Esophagus squamous epithelium (tissue), 5 donors: ENCODE measurements around the gene IRF2BPL. TPM values are rescaled to one million over a fixed set of nuclear protein-coding genes. Genes with fewer than 3 reads are reported as not detected.
A peak's percentile ranks its signal among the peaks of the same experiment; 100 is the strongest.

Experiments
- DNase-seq: peaks from one replicate; lab custom pipeline; 2025; lab: John Stamatoyannopoulos, UW
- H3K27ac ChIP-seq, 4 donors: fragments of 200-600 bp; sonication (generic); one replicate each; pipeline ENCODE4 v1.5.1; 2016 to 2019; ENCODE audit warnings: mild to moderate bottlenecking in 1 of 4
- H3K27me3 ChIP-seq, 4 donors: fragments of 200-600 bp; sonication (generic); 1 replicate in 3 of 4; 2 replicates in 1 of 4; pipeline versions ENCODE4 v1.5.1 to v1.6.0; 2017 to 2021; ENCODE audit warnings: antibody characterized with exemption in 1 of 4
- H3K36me3 ChIP-seq, 3 donors: fragments of 200-600 bp; sonication (generic); one replicate each; pipeline ENCODE4 v1.5.1; 2016 to 2019
- H3K4me1 ChIP-seq, 3 donors: fragments of 200-600 bp; sonication (generic); one replicate each; pipeline ENCODE4 v1.5.1; 2017 to 2019
- H3K4me3 ChIP-seq, 4 donors: fragments of 200-600 bp; sonication (generic); 1 replicate in 3 of 4; 2 replicates in 1 of 4; pipeline ENCODE4 v1.5.1; 2016 to 2019; ENCODE audit warnings: mild to moderate bottlenecking in 2 of 4, moderate library complexity in 1 of 4
- H3K9me3 ChIP-seq, 3 donors: fragments of 200-600 bp; sonication (generic); one replicate each; pipeline ENCODE4 v1.5.1; 2016 to 2019
- CTCF ChIP-seq, 6 experiments: fragments of 450-650 bp in 4 of 6; fragments of 200-600 bp in 2 of 6; sonication (generic) in 2 of 6; IDR thresholded peaks; one replicate each; pipeline ENCODE4 v1.5.1; 2016 to 2019; ENCODE audit warnings: antibody characterized with exemption in 6 of 6, mild to moderate bottlenecking in 4 of 6, moderate library complexity in 4 of 6
- POLR2A ChIP-seq, 4 donors: fragments of 450-650 bp; IDR thresholded peaks; one replicate each; pipeline ENCODE4 v1.6.1; 2017; ENCODE audit warnings: antibody characterized with exemption in 4 of 4, mild to moderate bottlenecking in 4 of 4, moderate library complexity in 3 of 4
- WGBS, 2 donors: methylation state at CpG; one replicate each; pipeline ENCODE4 v1.1.5; 2018; 5-methylcytosine and 5-hydroxymethylcytosine counted together
- intact Hi-C: fragments of 100-400 bp; cut with DNase I; formaldehyde crosslinking; loops from one replicate; pipeline ENCODE4 v1.15.0; 2022
- total RNA-seq, 4 donors: library from RNA; depleted of rRNA; stranded (reverse); fragments of >200 nt; gene quantifications; one replicate each; pipeline ENCODE4 v1.1.0, GENCODE V29; 2016
- donor health status: DM: yes; HTN: yes; CAD: no.

IRF2BPL gene
- total RNA-seq, 4 donors from 2014 or later = 15.8 to 28.8 (median 24.0) TPM

- Histone ChIP-seq H3K4me3 (no peak overlapping the region), H3K27me3 (no peaks in the 10 kb centered on the region), H3K9me3 (no peaks in the 10 kb centered on the region), H3K27ac (no peak overlapping the region), H3K4me1 (peaks cover 16 to 63% (median 29%) of the 10 kb centered on the region in 3 donors), H3K36me3 (no peaks in the 10 kb centered on the region)
- WGBS, 2 donors = 85 to 89% methylated on average over 4 of the region's 4 CpGs
- DNase-seq = no peak
- intact Hi-C loops = no loop called here
- TF ChIP-seq CTCF (IDR thresholded peaks at IDR 0.05) (no peak), POLR2A (IDR thresholded peaks at IDR 0.05) (no peak)
These were observed 26.2 kb downstream of the IRF2BPL start for GRCh38 chr14:77002335-77002734.

GRCh38 chr14:77000340-77001270, 27.9 kb downstream of the IRF2BPL start:
- DNase-seq = no peak
- Histone ChIP-seq H3K36me3 (no peaks in the 10 kb centered on the region), H3K27me3 (no peaks in the 10 kb centered on the region), H3K27ac (peak overlapping the region in 3 of 4 donors; percentile 14 to 52 (median 18)), H3K9me3 (no peaks in the 10 kb centered on the region), H3K4me1 (peaks cover 8 to 46% (median 18%) of the 10 kb centered on the region in 3 donors), H3K4me3 (peak overlapping the region in 3 of 4 donors; percentile 2 to 27 (median 22))
- intact Hi-C loops = no loop called here
- WGBS, 2 donors = 41 to 42% methylated on average over 26 to 31 of the region's 33 CpGs
- TF ChIP-seq CTCF (IDR thresholded peaks at IDR 0.05) (no peak), POLR2A (IDR thresholded peaks at IDR 0.05) (no peak)

- TF ChIP-seq POLR2A (IDR thresholded peaks at IDR 0.05) = no peak
- TF ChIP-seq CTCF (IDR thresholded peaks at IDR 0.05) = no peak
- intact Hi-C loops = no loop called here
- Histone ChIP-seq H3K9me3 (no peaks in the 10 kb centered on the region), H3K4me1 (peaks cover 8 to 29% (median 15%) of the 10 kb centered on the region in 3 donors), H3K27ac (no peak overlapping the region), H3K36me3 (no peaks in the 10 kb centered on the region), H3K4me3 (no peak overlapping the region), H3K27me3 (no peaks in the 10 kb centered on the region)
- whole genome bisulfite sequencing, 2 donors = 67 to 100% methylated on average over 1 of the region's 3 CpGs
- DNase-seq = no peak
These were observed 29.6 kb downstream of the IRF2BPL start for GRCh38 chr14:76998910-76999309.

GRCh38 chr14:76997257-76997970, 31.1 kb downstream of the IRF2BPL start:
- Histone ChIP-seq H3K36me3 (no peaks in the 10 kb centered on the region), H3K9me3 (no peaks in the 10 kb centered on the region), H3K27ac (no peak overlapping the region), H3K4me3 (no peak overlapping the region), H3K27me3 (no peaks in the 10 kb centered on the region), H3K4me1 (peaks cover 8 to 16% (median 15%) of the 10 kb centered on the region in 3 donors)
- TF ChIP-seq CTCF (IDR thresholded peaks at IDR 0.05) (no peak), POLR2A (IDR thresholded peaks at IDR 0.05) (no peak)
- WGBS, 2 donors = 67 to 100% methylated on average over 1 to 3 of the region's 6 CpGs
- intact Hi-C loops = no loop called here
- no peak for DNase-seq
